KBM-7 (cell line): Measurements from ENCODE around the gene C10orf105.

Experiments
- DNase-seq: peaks from one replicate; pipeline ENCODE4 v3.0.0-alpha.2; 2015
- in situ Hi-C: fragments of 300-500 bp; cut with MboI; formaldehyde crosslinking; loops from 2 replicates; pipeline ENCODE4 v1.14.3; 2020; ENCODE audit warnings: low sequenced_read_pairs, low pct_unique_long_range_greater_than_20kb, mixed read lengths

Gene C10orf105

DNA sequence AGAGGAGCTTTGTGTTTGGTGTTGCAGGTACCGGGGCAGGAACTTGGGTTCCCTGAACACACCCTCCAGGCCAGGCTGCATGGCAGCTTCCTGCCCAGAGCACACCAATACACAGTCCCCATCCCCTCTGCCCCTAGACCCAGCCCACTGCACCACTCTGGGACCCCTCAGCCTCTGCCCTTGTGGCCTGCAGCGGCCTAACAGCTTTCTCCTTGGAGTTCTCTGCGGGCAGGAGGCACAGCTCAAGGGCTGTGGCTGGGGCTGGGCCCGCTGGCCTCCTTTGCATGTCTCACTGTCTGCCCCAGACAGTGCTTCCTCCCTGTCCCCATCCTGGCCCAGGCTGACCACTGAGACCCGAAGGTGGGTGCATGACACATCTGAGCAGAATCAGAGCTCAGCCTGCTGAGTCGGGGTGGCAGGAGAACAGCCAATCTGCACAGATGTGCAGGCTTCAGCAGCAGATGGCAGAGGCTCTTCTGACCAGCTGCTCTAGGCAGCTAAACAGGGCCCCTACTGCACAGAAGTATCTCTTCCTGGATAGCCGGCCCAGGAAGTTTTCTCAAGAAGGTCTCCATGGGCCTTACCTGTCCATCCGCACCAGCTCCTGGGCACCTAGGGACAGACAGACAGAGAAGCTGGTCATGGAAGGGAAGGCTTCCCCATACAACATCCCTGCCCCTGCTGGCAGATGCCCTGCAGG, 33.0 kb upstream of the C10orf105 start:
- no peak for DNase-seq
- in situ Hi-C loops = no loop called here

DNA sequence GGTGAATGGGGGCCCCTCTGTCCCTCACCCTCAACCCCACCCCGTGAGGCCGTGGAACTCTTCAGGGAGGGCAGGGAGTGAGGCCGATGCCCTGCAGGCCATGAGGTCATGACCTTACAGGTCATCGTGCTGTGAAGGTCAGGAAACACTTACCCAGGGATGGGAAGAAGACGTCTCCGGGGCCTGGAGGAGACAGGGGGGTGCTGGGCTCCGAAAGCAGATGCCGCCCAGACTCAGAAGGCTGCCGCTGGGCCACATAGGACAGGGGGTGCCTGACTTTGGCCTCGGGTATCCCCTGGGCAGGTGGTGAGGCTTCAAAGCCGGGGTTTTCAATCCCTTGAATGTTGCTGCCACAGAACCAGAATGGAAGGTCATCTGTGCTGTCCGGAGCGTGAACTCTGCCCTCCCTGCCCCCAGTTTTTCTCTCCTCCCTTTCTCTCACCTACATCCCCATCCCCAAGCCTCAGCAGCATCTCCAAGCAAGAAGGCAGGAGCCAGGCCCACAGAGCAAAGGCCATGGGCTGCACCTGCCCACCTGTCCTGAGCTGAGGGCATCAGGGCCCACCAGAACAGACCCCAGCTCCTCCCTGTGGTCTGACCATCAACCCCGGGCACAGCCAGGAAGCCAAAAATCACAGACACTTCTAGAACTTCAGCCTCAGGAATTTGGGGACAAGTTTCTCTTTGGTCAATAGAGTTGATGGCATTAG, 32.1 kb upstream of the C10orf105 start:
- in situ Hi-C loops = no loop called here
- DNase-seq = no peak

DNA sequence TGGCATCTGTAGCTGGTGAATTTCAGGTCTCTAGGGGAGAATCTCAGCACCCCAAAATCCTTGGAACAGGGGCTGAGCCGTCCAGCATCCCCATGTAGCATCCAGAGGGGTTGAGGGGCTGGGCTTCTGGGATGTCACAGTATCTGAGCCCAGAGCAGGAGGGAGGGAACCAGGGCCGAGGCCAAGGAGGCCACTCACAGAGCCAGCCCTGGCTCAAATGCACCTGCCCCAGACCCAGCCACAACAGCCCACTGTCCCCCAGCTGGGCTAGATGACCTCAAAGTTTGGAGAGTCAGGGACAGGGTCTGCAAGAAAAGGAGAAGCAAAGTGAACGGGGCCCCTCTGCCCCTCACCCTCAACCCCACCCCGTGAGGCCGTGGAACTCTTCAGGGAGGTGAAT, 31.4 kb upstream of the C10orf105 start:
- in situ Hi-C loops = no loop called here
- no peak for DNase-seq

DNA sequence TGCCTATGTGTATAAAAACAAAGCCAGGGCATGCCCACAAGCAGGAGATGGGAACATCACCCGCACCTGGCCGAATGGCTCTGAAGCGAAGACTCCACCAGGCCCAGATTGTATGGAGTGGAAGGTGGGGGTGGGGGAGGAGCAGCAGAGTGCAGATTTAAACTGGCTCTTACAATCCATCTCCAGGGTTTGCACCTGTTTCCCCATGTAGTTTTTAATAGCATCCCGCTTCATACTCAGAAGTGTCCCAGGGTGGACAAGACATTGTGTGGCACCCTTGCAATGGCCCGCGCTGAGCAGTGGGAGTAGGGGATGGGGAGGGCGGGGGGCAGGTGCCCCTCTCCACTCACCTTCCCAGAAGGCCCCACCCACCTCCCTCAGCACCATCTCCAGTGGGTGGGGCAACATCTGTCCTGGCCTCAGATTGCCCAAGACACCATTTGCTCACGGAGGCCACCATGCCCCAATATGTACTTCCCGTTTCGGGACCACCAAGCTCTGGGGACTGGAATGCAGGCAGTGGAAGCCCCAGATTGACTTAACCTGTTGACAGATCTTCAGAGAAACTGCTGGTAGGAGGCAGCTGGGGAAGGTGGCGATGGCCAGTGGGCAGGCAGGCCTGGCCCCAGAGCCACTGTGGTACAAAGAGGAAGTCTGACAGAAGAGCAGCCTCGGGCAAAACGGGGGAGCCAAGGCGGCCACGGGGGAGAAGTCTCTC, 30.7 kb upstream of the C10orf105 start:
- peak; percentile 86 for DNase-seq

DNA sequence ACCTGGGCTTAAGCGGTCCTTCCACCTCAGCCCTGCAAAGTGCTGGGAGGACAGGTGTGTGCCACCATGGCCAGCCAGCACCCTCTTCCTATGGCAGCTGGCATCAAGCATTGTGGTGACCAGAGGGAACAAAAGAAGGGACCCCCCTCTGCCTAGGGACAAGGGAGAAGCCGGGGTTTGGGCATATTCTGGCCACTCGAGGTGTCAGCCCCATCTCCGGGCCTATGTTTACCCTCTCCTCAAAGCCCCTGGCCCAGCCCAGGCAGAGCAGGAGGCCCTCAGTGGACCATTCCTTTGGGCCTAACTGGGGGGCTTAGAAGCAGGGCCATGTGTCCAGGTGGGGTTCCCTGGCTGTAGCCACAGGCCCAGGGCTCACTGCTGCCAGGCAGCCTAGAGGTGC, 29.8 kb upstream of the C10orf105 start:
- no peak for DNase-seq
- in situ Hi-C loops = no loop called here

More for the DNA sequence above, 30.7 kb upstream of the C10orf105 start:
- in situ Hi-C loops = no loop called here

DNA sequence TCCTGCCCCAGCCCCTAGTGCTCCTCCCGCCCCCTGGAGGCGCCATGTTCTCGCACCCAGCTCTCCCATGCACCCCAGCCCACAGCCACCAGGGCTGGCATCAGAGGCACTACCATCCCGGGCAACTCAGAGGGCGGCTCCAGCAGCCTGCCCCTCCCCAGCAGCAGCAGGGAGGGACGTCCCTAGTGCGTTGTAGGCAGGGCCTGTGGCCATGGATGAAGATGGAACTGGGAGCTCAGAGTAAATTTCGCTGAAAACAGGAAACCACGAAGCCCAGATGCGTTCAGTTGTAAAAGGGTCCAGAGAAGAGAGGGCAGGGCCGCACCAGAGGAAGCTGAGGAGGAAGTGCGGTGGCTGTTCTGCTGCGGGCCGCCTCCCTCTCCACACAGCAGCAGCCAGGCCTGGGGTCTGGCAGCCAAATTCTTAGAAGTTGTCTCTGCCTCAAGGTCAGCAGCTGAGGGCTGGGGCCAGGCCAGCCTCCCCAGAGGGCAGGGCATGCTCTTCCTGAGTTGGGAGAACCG, 29.2 kb upstream of the C10orf105 start:
- in situ Hi-C loops = no loop called here
- DNase-seq = peak; percentile 100

DNA sequence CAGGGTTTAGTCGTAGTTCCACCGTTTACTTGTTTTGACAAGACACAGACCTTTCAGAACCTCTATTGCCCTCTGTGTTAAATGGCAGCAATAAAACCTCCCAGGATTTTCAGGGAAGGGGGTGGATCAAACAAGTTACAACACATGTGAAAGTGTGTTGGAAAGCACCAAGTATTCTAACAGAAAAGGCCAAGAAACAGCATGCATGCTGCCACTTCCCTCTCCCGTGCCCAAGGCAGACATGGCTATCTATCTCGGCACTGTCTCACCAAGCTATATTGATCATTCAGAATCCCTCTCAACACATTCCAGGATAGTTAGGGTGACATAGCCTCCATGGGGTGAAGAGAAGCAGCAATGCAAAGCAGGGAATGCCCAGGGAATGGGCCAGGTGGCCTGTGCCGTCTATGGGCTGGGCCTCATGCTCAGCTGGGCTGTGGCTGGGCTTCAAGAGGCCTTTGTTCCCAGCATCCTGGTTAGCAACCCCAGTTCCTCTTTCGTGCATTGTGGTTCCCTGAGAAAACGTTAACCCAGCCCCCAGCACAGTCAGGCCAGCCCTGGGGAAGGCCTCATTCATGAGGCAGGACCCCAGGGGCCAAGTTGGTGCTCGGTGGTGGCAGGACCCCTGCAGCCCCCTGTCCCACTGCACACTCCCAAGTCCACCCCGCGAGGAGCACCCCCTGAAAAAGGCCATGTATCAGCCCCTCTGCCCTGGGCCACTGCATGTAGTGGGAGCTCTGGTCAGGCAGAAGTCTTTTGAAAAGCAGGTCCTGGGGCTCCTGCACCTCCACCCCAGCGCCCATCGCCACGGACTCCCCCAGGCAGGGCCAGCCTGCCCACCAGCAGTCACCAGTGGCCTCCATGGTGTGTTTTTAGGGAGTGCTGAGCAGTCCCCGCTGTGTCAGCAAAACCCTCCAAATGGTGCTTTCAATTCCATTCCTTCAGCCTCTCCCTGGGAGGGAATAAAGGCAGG, 28.3 kb upstream of the C10orf105 start:
- peak; percentile 92 for DNase-seq
- in situ Hi-C loops = no loop called here

DNA sequence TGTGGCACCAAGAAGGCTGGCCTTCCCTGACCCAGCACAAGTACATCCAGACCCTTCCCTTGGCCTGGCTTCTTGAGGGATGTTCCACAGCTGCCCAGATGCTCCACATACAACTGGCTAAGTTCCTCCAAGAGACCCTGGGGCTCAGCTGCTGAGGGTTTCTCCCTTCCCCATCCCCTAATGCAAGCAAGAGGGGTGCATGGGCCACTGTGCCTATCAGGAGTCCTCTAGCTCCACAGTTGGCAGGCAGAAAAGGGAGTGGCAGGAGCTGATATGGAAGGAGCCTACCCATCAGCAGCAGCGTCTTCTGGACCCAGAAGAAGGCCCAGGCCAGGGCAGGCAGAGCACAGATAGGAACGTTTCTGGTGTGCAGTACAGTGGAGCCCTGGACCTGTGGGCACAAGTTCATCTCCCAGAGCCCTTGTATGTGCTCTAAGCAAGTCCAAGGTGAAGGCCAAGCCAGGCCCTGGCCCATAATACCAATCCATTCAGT, 27.5 kb upstream of the C10orf105 start:
- in situ Hi-C loops = no loop called here
- no peak for DNase-seq

DNA sequence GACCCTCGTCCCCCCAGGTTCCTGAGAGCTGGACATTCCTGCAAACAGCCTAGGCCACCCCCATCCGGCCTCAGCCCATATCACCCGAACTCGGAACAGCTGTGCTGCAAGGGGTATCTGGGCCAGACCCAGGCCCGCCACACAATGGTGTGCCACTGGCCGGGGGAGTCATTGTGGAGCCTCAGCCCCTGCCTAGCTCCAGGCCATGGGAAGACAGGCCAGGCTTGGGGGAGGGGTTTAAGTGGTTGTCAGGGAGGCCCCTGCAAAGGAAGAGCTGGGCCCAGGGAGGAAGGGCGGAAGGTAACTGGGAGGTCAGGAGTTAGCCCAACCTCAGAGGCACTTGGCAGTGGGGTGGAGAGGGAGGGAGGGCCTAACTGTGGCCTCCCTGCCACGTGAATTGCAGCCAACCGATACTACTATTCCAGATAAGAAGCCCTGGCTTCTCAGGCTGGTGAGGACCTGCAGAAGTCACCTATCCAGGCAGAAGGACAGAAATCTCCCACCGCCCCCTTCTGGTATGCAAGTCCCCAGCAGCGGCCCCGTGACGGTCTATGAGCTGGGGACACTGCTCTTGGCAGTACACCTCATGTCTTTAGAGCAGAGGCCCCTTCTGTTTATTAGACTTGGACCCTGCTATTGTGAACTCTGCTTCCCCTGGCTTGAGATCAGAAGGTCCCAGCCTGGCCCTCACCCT, 26.9 kb upstream of the C10orf105 start:
- in situ Hi-C loops = no loop called here
- peak; percentile 97 for DNase-seq

DNA sequence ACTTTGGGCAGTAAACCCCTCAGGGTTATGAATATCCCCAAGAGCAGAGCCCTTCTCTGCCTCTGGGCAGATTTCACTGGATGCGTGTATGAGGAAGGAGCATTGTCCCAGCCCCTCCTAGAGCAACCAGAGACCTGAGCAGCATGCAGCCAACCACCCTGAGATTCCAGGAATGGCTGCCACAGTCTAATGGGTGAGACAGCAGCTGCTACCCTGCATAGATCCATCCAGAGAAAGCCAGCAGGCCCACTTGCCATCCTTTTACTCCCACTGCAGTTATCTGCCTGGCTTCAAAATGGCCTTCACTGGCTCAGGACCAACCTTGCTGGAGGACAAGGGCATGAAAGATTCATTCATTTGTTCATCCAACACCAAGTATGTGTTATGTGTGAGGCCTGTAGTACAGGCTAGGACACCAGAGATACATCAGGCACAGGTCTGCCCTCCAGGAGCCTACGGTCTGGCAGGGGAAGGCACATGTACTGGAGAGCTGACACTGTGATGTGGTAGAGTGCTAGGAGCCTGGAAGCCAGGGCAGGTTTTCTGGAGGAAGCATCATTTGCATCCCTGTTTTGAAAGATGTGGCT, 26.2 kb upstream of the C10orf105 start:
- in situ Hi-C loops = no loop called here
- DNase-seq = peak; percentile 29

DNA sequence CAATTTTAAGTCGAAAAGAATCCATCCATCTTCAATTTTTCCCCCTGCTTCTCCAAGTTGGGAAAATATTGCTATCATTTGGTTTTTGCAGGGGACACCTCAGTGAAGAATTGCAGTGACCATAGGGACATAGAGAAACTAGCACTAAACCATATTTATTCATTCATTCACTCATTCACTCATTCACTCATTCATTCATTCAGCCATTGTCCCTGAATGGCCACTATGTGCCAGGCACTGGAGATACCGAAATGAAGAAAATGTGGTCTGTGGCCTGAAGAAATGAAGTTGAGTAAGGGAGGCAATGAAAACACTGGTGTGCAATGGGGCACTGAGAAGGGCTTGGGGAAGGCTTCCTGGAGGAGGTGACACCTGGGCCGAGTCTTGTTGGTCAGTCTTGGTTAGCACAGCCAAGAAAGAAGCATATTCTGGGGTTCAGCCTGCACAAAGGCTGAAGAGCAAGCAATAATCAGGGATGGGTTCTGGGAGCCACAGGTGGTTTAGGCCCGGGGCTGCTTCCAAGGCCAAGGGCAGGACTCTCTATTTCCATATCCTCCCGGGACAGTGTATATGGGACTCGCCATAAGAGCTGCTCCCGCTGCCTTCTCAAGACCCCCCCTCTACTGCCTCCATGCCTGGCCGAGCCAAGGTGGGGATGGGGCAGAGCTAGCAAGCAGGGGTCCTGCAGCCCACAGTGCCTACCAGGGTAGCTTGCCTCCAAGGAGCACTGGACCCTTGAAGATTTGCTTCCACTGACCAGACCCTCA, 25.5 kb upstream of the C10orf105 start:
- no peak for DNase-seq
- in situ Hi-C loops = no loop called here

DNA sequence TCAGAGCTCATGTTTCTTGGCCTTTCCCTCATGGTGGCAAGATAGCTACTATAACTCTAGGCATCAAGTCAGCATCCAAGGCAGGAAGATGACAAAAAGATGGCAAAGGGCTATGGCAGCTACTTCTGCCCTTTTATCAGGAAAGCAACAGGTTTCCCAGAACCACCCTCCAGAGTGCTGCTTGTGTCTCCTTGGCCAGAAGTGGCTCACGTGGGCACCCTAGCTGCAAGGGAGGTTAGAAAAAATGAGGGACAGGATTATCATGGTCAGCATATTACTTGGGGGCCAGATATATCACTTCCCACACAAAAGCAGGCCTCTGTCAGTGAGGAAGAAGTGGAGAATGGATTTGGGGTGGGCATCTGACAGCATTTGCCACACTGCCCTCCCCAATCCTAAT, 24.3 kb upstream of the C10orf105 start:
- in situ Hi-C loops = no loop called here
- DNase-seq = no peak

DNA sequence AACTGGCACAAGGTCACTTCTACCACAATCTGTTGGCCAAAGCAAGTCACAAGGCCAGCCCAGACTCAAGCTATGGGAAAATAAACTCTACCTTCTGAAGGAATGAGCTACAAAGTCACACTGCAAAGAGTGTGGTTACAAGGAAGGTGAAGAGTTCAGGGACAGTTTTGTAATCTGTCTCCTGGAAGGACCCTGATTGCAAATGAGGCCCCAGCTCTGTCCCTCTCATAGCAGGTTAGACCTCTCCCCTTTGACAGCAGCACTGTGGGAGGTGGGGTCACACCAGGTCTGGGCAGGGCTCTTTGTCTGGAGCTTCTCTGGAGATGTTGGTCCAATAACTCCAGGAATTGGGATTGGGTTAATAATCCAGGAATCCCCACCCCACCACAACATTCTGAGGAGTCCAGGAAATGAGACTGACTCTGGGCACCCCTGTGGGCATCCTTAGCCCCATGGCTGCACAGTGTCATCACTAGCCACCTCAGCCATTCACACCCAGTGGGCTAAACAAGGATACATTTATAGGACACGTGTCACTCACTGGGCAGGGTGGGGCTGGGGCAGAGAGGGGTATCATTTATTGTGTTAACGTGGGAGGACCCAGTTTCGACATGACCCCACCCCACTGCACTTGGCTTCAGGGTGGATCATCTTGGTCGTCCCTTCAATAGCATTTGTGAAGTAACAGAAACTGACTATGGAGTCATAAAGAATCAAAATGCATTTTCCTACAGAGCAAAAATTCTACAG, 23.7 kb upstream of the C10orf105 start:
- DNase-seq = peak; percentile 52
- in situ Hi-C loops = no loop called here

DNA sequence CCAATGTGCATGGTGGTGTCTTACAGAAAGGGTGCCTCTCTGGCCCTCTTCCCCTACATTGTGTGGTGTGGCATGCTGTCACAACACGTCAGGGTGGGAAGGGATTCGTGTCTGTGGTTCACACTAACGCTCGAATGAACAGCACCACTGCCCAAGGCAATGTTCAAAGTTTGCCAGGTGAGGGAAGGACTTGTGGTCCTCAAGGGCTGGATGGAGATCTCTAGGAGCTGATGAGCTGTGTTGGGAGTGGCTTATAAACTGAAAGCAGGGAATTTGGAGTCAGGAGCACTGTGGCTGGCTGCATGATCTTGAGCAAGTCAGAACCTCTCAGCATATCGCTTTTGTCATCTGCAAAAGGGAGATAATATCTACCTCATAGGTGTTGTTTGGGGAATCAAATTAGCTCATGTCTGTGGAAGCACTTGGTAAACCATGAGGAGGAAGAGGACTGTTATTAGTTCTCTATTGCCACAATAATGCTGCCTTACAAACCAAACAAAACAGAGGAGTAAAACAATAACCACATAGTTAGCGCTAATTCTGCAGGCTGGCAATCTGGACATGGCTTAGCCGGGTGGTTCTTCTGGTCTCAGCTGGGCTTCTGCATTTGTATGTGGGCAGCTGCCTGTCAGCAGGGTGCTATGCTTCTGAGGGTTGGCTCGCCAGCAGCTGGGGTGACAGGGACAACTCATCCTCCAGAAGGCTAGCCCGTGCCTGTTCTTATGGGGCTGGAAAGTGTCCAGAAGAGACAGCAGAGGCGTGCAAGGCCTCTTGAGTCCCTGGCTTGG, 22.9 kb upstream of the C10orf105 start:
- DNase-seq = peak; percentile 61
- in situ Hi-C loops = no loop called here

DNA sequence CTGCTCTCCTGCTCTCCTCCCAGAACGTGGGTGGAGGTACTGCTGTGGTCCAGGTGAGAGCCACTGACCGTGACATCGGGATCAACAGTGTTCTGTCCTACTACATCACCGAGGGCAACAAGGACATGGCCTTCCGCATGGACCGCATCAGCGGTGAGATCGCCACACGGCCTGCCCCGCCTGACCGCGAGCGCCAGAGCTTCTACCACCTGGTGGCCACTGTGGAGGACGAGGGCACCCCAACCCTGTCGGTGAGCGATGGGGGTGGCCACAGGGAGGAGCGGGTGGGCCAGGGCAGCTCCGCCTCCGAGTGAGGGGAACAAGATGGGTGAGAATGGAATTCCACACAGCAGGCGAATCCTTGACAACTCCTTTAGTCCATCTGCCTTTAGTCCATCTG, 22.1 kb upstream of the C10orf105 start:
- no peak for DNase-seq
- in situ Hi-C loops = no loop called here

DNA sequence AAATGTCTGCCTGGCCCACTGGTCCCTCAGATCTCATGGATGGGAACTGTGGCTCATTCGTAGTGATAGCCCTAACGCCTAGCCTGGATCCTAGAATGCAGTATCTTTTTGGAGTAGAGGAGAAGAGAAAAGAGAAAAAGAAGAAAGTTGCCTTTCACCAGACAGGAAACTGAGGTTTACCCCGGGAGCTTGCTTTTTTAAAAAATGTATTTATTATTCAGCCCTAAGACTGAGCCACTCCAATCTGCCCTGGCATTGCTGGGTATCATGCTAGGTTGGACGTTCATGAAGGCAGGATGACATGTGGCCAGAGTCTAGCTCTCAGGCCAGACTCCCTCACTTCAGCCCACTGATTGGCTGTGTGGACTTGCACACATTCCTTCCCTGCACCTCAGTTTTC, 21.5 kb upstream of the C10orf105 start:
- DNase-seq = no peak
- in situ Hi-C loops = no loop called here
